Measurements from ENCODE around the gene CAMK1D.
"Not testable (repeated sequence)": the region's sequence is repeated elsewhere in the genome, so short reads cannot be mapped to it uniquely, and the experiment has no call there.

Gene CAMK1D

DNA sequence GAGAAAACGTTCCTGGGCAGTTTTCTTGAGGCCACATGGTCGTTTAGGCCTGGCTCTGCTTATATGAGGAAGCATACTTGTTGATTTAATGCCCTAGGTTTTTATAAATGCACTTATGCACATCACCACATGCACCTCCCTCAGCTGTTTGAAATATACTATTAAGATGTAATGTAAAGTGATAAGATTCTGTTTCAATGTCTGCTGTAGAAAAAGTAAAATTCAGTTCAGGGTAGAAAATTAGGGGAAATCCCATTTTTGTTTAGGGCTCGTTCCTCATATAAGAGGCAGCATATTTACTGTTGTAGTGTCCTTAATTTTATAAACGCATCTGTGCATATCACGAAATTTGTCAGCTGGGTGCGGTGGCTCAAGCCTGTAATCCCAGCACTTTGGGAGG lies 7.8 kb upstream of the CAMK1D start:
- no peak for DNase-seq

DNA sequence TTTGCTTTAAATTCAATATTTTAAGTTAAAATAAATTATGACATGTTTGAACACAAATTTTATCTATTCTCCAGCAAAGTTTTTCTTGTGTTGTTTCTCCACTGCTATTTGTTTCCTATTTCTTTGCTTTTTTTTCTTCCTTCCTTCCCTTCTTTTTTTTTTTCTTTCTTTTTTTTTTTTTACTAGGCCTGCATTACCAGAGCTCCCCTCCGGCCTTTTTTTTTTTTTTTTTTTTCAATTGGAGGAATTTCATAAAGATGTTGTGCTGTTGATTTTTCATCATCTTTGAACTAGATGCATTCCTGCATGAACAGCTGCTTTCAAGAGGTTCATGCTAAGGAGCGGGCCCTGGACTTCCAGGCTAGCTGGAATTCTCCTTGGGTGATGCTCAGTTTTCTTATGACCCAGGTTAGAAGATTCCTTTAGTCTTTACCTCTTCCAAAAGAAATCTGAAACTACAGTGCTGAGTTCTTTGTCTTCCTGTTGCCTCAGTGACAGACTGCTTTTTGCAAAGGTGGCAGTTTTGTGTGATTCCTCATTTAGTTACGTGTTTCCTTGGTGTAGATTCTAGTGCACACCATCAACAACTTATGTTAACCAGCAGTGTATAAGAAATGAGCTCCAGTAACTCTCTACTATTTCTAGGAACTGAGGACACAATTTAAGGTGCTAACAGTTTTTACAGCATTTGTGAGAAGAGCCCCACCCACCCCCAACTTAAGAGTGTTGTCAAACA lies 4.8 kb upstream of the CAMK1D start:
- DNase-seq: no peak

DNA sequence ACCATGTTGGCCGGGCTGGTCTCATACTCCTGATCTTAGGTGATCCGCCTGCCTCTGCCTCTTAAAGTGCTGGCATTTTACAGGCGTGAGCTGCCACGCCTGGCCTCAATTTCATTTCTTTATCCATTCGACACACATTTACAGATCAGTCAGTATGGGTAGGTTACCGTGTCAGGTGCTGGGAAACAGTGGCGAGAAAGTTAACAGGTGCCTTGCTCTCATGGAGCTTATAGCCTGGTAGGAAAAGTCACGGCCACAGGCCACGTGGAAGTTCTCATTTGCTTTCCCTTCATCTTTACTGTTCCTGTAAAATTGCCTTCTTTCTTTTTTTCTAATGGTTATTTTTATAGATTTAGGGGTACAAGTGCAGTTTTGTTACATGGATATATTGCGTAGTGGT lies 2.6 kb upstream of the CAMK1D start:
- no peak for DNase-seq

DNA sequence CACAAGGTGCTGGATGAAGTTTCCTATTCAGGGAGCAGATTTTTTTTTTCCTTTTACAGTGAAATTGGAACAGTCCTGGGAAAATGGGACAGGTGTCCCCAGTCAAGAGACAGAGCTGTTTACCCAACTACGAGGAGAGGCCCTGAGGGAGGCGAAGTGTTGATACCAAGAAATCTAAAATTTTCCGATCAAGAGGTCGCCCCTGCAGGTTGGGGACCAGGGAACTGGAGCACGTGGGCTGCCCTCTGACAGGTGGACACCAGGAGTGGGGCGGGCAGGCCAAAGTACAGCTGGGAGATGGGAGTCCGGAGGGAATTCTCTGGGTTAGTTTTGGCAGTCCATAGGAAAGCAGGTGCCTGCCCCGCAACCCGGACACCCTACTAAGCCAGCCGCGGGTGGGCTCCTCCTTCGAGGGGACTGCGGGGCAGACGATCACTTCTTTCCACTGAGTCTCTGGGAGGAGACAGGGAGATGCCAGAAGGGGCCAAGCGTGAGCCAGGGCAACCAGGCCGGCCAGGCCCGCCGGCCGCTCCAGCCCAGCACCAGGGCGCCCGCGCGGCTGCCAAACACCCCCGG lies 965 bp upstream of the CAMK1D start:
- no peak for DNase-seq

DNA sequence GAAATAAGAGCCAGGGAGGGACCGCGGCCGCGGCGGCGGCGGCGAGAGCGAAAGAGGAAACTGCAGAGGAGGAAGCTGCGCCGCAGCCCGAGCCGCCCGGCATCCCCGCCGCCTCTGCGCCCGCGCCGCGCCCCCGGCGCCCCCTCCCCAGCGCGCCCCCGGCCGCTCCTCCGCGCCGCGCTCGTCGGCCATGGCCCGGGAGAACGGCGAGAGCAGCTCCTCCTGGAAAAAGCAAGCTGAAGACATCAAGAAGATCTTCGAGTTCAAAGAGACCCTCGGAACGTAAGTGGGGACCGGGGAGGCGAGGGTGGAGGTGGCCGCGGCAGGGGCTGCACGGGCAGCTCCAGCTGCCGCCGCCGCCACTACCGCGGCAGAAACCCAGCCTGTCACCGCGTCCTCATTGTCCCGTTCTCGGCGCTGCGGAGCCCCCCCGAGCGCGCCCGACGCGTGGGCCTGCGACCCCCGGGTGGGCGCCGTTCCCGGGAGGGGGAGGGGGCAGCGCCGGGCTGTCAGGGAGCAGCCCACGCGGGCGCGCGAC lies 351 bp downstream of the CAMK1D start:
- no peak for DNase-seq

DNA sequence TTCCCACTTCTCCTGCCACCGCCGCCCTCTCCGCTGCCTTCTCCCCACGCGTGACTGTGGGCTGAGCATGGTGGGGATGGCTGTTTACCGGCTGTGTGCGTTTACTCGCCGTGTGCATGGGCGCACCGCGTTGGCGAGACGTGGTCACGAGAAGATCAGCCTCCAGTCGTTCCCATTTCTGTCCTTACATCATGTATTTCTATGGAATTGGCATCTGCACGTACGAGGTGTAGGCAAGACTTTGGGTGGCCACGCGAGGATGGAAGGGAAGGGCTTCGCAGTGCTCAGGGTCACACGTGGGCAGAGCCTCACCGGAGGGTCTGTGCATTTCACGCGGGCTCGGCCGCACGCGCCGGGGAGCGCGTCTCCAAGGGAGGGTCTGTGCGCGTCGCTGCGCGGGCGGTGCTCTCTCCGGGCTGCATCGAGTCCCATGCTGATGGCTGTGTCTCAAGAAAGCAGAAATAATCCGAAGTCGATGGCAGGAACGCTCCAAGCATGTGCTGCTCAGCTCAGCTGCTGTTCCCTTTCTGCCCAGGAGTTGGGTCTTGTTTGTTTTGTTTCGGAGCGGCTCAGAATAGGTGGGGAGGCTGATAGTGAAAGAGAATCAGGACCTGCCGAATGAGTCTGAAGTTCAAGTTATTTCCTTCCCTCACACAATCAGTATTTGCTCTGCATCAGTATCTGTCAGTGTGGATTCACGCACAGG lies 973 bp downstream of the CAMK1D start:
- peak; percentile 63 for DNase-seq

DNA sequence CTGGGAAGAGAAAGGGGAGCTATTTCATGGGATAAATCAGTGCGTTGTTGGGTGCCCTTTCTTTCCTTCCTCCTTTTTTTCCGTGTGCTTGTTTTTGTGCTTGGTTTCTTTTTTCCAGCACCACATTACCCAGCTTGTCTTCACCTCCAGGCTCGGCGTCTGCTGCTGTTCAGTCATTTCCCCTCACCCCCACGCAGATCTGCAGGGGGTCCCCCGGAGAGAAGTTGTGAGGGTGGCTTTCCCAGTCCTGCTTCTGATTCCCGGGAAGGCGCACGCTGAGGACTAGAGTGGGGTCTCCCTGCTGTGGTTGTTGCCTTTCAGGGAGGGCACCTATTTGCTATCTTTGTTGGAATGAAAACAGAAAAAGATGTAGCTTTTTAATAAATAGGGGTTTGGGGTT lies 1.6 kb downstream of the CAMK1D start:
- no peak for DNase-seq

DNA sequence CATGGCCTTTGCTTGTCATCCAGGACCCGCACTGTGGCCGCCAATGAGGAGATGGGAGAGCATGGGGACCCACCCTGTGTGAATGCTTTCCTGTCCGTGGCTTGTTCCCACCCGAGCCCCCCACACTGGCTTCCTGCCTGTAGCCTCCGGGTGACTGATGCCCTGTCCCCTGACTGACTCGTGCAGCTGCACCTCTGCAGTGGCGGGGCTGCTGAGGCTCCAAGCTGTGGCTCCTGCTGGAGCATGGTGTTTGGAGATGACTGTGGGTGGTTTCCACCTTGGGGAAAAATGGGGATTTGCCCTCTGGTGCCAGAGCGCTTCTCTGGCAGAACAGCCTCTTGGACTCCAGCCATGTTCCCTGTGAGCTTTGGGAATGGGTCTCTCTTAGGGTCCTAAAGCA lies 2.1 kb downstream of the CAMK1D start:
- DNase-seq: no peak

DNA sequence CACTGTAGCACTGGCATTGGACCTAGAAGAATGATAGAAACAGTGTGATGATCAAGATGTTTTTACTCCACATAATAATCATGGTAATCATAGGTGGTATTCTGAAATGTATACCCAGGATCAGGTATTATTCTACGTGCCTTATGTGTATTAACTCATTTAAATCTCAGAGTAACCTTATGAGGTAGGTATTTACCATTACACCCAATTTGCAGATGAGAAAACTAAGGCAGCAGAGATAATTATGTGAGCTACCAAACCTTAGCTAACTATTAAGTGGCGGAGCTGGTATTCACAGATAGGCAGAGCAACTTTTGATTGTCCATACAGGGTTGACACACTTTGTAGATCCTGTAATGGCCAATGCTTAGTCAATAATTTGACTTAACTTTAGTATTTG lies 2.5 kb downstream of the CAMK1D start:
- DNase-seq: no peak

DNA sequence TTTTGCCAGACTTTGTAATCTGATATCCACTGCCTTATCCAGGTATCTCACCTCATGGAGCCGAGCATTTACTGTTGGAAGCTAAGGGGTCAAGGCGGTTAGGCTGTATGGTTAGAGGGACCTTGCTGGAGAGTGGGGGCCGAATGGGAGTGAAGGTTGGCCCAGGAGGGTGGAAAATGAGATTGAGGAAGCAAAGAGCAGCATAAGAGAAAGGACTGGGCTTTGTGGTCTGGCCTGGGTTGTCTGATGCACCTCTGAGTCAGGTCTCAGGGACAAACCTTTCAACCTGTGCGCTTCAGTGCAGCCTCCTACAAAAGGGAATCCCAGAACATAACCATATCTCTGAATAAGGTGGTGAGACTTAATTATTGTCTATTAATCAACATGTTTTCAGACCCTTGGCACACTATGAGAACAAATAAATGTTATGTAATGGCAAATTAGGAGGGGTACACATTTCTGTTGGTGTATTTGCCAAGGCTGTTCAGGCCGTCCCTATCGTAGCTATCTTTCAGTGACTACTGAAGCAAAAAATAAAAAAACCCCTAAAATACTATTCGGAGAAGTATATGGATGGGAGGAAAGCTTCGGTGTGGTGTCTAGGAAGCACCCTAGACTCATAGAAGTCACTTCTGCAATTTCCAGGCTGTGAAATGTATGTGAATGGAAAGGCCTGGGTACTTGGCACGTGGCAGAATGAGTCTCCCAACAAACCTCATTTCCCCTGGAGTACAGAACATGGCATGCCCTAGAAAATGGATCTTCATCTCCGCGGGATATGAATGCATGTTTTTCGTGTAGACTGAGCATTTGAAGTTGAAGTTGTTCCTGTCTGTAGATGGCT lies 4.3 kb downstream of the CAMK1D start:
- no peak for DNase-seq

DNA sequence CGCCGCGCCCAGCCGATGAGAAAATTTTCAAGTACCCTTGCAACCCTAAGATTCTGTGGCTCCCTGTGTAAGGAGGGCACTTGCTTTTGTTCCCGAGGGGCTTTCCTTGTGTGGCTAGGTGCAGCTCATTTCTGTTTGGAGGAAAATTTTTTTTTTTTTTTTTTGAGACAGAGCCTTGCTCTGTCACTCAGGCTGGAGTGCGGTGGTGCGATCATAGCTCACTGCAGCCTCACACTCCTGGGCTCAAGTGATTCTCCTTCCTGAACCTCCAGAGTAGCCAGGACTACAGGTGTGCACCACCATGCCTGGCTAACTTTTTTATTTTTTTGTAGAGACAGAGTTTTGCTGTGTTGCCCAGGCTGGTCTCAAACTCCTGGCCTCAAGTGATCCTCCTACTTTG lies 5.3 kb downstream of the CAMK1D start:
- DNase-seq: not testable (repeated sequence)

DNA sequence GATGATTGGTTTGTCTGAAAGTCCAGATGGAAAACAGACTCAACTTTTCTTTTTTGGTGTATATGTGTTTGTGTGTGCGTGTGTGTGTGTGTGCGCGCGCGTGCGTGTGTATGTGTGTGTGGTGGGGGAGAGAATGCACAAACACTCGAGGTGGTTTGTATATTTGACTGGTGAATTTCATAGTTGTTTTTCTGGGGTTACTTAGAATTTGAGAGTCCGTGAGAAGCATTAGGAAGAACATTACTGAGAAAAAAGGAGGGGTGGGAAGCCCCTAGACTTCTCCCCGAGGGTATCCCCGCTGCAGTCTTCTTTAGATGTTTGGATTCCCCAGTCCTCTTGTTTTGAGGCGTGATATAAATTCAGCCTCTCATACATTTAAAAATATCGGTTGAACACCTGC lies 6.0 kb downstream of the CAMK1D start:
- no peak for DNase-seq

DNA sequence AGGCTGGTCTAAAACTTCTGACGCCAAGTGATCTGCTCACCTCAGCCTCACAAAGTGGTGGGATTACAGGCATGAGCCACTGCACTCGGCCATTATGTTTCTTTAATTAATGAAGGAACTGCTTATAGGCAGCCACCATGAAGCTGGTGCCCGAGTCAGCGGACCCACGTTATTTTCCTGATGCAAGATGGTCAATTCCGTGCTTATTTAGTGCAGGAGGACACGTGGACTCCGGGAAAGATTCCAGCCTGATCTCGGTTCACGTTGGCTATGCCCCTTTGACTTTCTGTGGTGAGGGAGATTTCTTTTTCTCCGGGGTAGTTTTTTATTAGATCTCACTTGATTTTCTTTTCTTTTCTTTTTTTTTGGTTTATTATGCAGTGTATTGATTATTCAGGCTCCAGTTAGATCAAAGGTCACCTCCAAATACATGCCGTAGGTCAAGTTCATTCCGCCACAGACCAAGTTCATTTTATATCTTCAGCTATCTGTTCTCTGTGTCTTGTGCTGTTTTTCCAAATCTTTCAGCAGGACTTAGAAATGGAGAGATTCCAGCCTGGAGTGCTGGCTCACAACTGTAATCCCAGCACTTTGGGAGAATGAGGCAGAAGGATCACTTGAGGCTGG lies 8.3 kb downstream of the CAMK1D start:
- no peak for DNase-seq

DNA sequence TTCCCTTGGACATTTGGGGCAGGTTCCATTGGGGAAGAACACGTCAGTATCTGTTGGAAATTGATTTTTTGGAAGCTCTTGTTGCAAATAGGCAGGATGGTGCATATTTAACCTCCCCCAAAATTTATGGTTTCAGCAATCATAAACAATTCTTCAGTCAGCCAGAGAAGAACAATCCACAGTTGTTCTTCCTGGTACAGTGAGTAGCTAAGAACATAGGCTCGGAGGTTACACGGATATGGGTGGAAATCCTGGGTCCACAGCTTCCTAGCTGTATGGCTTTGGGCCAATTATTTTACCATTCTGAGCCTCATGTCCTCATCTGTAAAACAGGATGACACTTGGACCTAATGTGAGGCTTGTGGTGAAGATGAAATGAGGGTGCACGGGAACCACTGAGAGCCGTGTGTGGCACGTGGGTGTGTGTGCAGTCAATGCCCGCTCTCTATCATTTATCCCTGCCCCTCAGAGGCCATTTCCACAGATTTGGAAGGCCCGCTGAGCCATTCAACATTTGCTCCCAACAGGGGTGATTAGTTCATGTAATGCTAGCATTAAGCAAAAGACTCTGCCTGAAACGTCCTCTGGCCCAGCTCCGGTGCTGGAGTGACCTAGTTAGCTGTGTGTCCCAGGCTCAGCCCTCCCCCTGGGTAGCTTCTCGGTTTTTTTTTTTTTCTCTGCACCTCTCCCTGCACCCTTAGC lies 9.7 kb downstream of the CAMK1D start:
- no peak for DNase-seq

DNA sequence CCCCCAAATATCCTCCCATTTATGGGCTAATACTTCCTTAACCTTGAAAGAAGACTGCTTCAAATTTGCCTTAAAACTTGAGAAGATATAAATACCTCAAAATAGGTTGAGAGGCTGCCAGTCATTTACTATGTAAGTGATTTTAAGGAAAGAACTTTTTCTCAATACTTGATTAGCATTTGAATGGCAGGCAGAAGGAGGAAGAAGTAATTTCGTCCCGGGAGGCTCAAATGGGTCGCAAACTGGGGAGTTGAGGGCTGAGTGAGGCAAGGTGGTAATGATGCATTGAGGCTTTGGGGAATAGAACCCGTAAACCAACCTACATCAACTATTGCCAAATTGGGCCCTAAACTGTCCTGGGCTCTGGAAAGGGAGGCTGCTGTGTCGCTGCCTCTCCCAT lies 11.1 kb downstream of the CAMK1D start:
- DNase-seq: no peak

DNA sequence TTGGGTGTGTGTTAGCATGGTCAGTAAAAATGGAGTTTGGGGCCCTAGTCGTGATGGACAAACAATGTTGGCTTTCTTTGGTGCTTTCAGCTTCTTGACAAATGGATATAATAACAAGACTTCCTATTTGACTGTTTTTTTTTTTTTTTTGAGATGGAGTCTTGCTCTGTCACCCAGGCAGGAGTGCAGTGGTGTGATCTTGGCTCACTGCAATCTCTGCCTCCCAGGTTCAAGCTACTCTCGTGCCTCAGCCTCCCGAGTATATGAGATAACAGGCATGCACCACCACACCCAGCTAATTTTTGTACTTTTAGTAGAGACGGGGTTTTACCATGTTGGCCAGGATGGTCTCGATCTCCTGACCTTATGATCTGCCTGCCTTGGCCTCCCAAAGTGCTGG lies 11.8 kb downstream of the CAMK1D start:
- not testable (repeated sequence) for DNase-seq

DNA sequence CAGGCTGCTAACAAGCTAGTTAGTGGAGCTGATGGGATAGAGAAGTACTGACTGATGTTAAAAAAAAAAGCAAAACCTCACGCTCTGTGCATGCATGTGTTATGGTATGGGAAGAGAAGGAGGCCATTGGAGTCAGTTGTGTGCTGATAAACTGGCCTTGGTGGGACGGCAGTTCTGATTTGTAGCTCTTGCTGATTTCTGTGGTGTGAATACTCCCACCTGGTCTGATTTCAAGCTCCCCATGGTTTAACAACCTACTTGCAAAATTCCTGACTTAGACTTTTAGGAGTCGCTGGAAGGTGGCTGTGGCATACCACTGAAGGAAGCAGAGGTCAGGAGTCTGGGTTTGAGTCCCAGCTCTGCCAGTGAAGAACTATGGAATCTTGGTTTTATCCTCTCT lies 15.2 kb downstream of the CAMK1D start:
- DNase-seq: no peak

DNA sequence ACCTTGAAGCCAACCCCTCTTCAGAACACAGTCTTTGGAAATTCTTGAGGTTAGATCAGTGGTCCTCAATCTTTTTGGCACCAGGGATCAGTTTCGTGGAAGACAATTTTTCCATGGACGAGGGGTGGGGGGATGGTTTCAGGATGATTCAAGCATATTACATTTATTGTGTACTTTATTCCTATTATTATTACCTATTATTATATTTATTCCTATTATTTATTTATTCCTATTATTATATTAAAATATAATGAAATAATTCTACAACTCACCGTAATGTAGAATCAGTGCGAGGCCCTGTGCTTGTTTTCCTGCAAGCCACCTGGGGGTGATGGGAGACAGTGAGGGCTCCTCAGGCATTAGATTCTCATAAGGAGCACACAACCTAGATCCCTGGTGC lies 17.9 kb downstream of the CAMK1D start:
- DNase-seq: no peak

DNA sequence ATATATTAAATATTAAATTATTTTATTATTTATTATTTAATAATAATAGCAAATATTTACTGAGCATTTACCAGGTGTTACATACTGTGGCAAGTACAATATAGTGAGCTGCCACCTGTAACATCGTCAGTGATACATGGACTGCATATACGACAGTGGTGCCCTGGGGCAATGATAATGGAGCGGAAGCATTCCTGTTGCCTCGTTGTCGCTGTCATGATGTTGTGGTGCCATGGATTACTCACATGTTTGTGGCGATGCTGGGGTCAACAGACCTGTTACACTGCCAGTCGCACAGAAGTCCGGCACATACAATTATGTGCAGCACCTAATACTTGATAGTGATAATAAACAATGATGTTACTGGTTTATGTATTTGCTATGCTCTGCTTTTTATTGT lies 20.6 kb downstream of the CAMK1D start:
- peak; percentile 69 for DNase-seq

DNA sequence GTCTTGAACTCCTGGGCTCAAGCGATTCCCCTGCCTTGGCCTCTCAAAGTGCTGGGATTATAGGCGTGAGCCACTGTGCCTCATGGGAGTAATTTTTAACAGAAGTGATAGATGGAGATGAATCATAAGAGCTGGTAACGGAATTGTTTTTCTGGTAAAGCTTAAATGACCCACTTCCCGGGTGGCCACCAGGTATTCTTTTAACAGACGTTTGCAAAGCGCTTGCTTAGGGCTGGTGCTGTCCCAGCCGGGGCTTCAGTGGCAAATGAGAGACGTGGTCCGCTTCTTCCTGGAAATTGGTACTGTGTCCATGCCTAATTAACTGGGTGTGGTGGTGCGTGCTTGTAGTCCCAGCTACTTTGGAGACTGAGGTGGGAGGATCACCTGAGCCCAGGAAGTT lies 23.5 kb downstream of the CAMK1D start:
- no peak for DNase-seq

DNA sequence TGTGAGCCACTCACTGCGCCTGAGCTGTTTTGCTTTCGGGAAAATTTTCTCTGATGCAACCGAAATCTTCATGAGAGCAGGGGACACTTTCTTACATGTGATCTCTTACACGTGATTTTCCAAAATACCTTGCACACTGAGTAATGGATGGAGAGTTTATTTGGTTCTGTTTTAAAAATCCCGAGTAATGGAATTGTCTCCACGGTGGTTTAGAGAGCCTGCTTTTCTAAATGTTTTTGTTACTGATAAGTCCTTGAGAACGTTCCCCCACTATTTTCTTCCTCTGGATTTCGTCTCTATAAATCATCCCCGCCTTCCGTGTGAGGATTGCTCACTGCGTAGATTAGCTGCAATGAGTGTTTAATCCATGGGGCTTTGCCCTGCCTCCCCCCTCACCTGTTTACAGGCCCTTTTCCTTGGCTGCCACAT lies 25.7 kb downstream of the CAMK1D start:
- DNase-seq: no peak

DNA sequence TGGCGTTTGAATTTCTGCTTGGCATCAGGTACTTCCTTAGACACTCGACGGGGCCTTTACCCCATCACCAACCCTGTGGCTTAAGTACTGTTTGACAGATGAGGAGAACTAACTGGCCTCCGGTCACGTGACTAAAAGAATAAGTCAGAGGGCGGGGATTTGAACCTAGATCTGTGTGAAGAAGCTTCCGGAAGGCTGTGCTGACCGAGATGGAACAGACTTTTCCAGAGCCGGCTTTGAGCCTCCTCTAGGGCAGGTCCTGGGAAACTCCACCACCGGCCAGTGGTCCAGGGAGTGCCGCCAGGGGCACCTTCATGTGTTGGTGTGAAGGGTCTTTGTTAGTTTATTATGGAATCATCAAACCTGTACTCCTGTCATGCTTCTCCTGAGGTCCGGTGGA lies 26.9 kb downstream of the CAMK1D start:
- DNase-seq: no peak
